Measurements from ENCODE around the gene VCL. TPM values are rescaled to one million over a fixed set of nuclear protein-coding genes. Genes with fewer than 3 reads are reported as not detected.

The VCL gene
- total RNA-seq, 1 experiment from 2014 or later, result 291 TPM

DNA sequence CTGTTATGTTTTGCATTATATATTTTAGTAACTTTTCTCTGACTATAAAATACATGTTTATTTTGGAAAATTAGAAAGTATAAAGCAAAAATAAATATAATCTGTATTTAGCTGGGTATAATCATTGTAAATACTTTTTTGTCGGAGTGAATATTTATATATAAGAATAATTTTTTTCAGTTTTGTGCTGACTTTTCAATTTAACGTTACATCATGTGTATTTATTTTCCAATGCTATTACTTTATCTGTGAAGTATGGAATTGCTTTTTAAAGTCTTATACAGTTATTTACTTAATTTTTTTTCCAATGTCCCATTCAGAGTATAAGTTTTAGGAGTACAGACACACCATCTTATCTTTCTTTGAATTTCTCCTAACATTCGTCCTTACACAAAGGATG is 137.5 kb downstream of the VCL start:
- Histone ChIP-seq H3K4me1 (ENCODE audit: insufficient read depth, low read length) (no peaks in the 10 kb centered on the region), H2BK20ac (ENCODE audit: low read depth, low read length, poor library complexity, severe bottlenecking) (no peak overlapping the region), H3K56ac (ENCODE audit: insufficient read length, low read depth, low read length) (no peak overlapping the region), H4K5ac (ENCODE audit: insufficient read length, low read depth, low read length) (no peak overlapping the region), H3K18ac (ENCODE audit: insufficient read length, low read depth, low read length) (no peak overlapping the region), H2BK12ac (ENCODE audit: insufficient read length, low read depth, low read length) (no peak overlapping the region), H3K9me3 (ENCODE audit: control insufficient read depth, low read depth, low read length) (no peaks in the 10 kb centered on the region), H3K9ac (ENCODE audit: extremely low read depth, insufficient read length, low read length) (no peak overlapping the region), H3K14ac (ENCODE audit: insufficient read depth, low read length) (no peak overlapping the region), H2AFZ (ENCODE audit: low read length) (no peak overlapping the region), H3K4ac (ENCODE audit: low read depth, low read length) (no peak overlapping the region), H3K79me2 (ENCODE audit: insufficient read depth, low read length) (no peaks in the 10 kb centered on the region), H3K79me1 (ENCODE audit: insufficient read depth, low read depth, low read length, poor library complexity, severe bottlenecking) (no peaks in the 10 kb centered on the region), H4K8ac (replicated peaks; ENCODE audit: insufficient read length, low read depth, low read length) (no peak overlapping the region), H3K27me3 (ENCODE audit: insufficient read depth, low read length) (no peaks in the 10 kb centered on the region), H2AK5ac (ENCODE audit: insufficient read length, low read length) (no peak overlapping the region), H2BK15ac (ENCODE audit: low read depth, low read length) (no peak overlapping the region), H4K20me1 (ENCODE audit: control insufficient read depth, insufficient read depth, insufficient read length) (no peaks in the 10 kb centered on the region), H2BK120ac (ENCODE audit: low read depth, low read length, poor library complexity, severe bottlenecking) (no peak overlapping the region), H3T11ph (ENCODE audit: low read length) (no peak overlapping the region), H3K23ac (ENCODE audit: insufficient read length, low read depth, low read length) (no peak overlapping the region), H3K23me2 (ENCODE audit: insufficient read length, low read depth, low read length, poor library complexity, severe bottlenecking) (no peaks in the 10 kb centered on the region), H4K91ac (ENCODE audit: insufficient read length, low read depth, low read length) (no peak overlapping the region), H2BK5ac (ENCODE audit: insufficient read length, low read length) (no peak overlapping the region), H3K4me2 (ENCODE audit: insufficient read depth, insufficient read length, low read length) (no peak overlapping the region), H3K27ac (ENCODE audit: insufficient read length, low read depth, low read length) (no peak overlapping the region)
- Mint-ChIP-seq H3K9me3 (no peaks in the 10 kb centered on the region), H3K36me3 (ENCODE audit: insufficient read depth in 1 of 3, low read depth in 3 of 3) (peaks cover 29 to 54% (median 52%) of the 10 kb centered on the region in 3 experiments; a peak in 6 of 7 replicates), H3K27ac (no peak overlapping the region), H3K4me3 (no peak overlapping the region), H3K27me3 (ENCODE audit: low read depth) (no peaks in the 10 kb centered on the region), H3K4me1 (no peaks in the 10 kb centered on the region)
- no CpG with 5 or more reads among the region's 3 CpGs for WGBS (ENCODE audit: extremely low coverage, insufficient read length, low lambda C conversion rate)
- TF ChIP-seq, protein P1, sequence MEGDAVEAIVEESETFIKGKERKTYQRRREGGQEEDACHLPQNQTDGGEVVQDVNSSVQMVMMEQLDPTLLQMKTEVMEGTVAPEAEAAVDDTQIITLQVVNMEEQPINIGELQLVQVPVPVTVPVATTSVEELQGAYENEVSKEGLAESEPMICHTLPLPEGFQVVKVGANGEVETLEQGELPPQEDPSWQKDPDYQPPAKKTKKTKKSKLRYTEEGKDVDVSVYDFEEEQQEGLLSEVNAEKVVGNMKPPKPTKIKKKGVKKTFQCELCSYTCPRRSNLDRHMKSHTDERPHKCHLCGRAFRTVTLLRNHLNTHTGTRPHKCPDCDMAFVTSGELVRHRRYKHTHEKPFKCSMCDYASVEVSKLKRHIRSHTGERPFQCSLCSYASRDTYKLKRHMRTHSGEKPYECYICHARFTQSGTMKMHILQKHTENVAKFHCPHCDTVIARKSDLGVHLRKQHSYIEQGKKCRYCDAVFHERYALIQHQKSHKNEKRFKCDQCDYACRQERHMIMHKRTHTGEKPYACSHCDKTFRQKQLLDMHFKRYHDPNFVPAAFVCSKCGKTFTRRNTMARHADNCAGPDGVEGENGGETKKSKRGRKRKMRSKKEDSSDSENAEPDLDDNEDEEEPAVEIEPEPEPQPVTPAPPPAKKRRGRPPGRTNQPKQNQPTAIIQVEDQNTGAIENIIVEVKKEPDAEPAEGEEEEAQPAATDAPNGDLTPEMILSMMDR (conservative IDR thresholded peaks at IDR 0.05), result no peak
- no peak for DNase-seq

Measured in H9 (cell line).